ENCODE measurements around the gene P4HA3. TPM values are rescaled to one million over a fixed set of nuclear protein-coding genes. Genes with fewer than 3 reads are reported as not detected.
"Not testable (repeated sequence)": the region's sequence is repeated elsewhere in the genome, so short reads cannot be mapped to it uniquely, and the experiment has no call there.

The P4HA3 gene
- 1 to 10 TPM in 2 of 4 donors, under 1 TPM in 2; 0.93 to 1.3 (median 1.0) TPM for polyA plus RNA-seq (ENCODE audit: insufficient read length in 4 of 4)

DNA sequence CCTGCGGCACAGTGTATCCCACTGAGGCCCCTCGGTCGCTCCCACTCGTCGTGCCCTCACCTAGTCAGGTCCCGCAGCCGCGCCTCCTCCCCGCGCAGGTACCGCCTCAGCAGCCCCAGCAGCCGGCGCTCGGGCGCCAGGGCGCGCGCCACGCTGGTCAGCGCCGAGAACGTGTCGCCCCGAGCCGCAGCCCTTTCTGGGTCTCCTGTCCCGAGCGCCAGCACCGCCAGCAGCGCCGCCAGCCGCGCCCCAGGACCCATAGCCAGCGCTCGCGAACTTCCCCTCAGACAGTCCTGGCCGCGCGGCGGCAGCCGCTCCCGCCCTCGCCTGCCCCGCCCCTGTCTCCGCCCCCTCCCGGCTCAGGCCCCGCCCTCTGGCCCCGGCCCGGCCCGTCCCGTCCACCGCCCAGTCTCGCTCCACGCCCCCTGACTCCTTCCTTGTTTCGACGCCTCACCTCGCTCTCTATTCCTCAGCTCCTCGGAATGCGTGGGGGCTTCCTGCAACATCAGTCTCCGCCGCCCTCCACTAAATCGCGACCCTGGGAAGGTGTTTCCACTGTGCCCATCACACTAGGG, at the start of gene P4HA3:
TSS of gene P4HA3 (minus strand) at position 289 of the 575 bp plus-strand sequence. CDS start at position 260, 29 bp downstream.
- DNase-seq (ENCODE audit: low read depth in 4 of 4, low spot score in 3 of 4) = peak in 1 of 4 donors; percentile 12

DNA sequence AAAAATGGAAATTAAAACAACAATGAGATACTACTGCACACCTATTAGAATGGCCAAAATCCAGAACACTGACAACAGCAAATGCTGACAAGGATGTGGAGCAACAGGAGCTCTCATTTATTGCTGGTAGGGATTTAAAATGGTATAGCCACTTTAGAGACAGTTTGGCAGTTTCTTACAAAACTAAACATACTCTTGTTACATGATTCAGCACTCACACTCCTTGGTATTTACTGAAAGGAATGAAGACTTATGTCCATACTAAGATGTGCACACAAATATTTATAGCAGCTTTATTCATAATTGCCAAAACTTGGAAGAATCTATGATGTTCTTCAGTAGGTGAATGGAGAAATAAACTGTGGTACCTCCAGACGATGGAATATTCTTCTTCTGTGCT, 46.0 kb upstream of the P4HA3 start:
- DNase-seq (ENCODE audit: low read depth in 4 of 4, low spot score in 3 of 4) = no peak

DNA sequence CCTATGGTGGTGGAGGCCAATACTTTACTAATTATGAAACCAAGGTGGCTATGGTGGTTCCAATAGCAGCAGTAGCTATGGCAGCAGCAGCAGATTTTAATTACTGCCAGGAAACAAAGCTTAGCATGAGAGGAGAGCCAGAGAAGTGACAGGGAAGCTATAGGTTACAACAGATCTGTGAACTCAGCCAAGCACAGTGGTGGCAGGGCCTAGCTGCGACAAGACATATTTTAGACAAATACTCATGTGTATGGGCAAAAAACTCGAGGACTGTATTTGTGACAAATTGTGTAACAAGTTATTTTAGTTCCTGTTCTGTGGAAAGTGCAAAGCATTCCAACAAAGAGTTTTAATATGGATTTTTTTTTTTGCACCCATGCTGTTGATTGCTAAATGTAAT, 44.2 kb upstream of the P4HA3 start:
- DNase-seq (ENCODE audit: low read depth in 4 of 4, low spot score in 3 of 4) = no peak

DNA sequence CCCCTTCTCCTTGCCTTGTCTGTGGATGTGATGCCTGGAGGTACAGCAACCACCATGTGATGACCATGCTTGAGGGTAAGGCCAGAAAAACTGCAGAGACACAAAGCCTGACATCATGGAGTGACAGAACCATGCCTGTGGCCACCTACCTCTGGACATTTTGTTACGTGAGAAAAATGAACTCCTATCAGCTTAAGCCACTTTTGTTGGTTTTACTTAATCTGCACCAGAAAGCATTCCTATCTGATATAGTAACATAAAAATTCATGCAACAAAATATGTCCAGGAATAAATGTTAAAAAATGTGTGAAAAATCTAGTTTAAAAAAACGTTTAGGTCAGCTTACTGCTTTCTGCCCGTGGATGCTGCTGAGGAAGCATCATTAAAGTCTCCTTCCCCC, 42.6 kb upstream of the P4HA3 start:
- no peak for DNase-seq (ENCODE audit: low read depth in 4 of 4, low spot score in 3 of 4)

DNA sequence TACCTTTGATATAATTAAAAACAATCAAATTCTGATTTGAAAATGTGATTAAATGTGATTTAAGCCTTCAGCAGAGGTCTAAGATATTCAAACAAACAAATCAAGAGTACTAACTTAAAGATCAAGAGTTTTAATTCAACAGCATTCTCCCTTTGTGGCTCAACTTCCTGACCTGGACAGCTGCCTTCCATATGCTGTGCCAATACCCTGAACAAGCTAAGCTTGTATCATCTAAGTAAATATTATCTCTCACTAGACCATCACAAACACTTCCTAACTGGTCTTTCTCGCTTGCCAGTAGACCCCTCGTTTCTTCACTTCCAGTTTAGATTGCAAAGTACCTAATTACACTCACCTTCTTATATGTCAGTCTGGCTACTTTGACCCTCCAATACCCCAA, 35.9 kb upstream of the P4HA3 start:
- no peak for DNase-seq (ENCODE audit: low read depth in 4 of 4, low spot score in 3 of 4)

DNA sequence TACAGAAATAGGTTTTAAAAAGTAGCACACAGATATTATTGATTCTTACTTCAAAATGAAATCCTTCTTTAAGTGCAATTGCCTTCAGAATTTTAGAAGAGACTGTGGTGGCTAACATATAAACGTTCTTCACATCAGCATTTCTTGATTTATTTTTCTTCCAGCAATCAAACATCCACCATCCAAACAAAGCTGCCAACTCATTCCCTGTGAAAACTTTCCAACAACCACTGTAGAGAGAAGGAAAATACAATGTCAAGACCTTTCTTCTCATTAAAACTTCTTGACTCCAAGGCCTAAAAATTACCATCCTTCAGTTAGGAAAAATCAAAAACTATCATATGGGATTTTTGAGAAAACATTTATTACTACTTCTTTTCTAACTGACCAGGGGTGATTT, 34.0 kb upstream of the P4HA3 start:
- no peak for DNase-seq (ENCODE audit: low read depth in 4 of 4, low spot score in 3 of 4)

DNA sequence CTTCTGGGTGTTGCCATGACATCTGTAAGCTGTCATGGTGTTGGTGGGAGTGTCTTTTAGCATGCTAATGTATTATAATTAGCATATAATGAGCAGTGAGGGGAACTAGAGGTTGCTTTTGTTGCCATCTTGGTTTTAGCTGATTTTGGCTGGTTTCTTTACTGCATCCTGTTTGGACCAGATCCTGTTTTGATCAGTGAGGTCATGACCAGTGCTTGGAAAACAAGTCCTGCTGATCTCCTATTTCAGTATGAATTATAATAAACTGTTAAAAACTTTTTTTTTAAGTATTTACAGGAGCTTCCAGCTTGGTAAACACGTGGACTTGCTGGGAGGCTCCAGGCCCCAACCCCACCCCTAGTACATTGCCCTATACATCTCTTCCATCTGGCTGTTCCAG, 30.5 kb upstream of the P4HA3 start:
- no peak for DNase-seq (ENCODE audit: low read depth in 4 of 4, low spot score in 3 of 4)

DNA sequence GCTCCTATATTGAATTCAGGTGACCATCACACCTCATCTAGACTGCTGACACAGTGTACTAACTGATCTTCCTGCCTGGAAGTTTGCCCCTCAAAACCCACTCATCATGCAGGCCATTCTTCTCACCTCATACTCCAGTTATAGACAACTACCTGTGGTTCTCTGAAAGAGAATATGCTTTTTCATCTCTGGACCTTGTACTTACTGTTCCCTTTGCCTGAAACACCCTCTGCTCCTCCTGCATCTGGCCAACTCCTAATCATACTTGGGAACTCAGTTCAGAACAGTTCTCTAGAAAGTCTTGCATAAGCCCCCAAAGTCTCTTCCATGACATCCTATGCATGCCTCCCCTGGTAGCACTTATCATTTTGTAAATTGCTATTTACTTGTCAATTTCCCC, 28.2 kb upstream of the P4HA3 start:
- DNase-seq (ENCODE audit: low read depth in 4 of 4, low spot score in 3 of 4) = no peak

DNA sequence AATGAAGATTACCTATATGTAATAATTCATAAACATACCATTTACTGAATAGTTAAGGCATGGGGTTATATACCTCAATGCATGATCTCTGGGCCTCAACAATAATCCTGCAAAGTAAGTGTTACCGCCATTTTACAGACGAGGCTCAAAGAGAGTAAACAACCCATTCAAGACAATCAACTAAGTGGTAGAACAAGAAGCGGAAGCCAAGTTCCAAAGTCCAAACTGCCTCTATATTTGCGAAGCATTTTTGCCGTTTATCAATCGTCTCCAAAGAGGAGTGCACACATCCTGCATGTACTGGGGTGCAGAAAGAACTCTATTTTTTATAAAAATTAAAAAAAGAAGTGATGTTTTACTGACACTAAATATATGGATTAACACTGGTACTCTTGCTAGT, 27.5 kb upstream of the P4HA3 start:
- no peak for DNase-seq (ENCODE audit: low read depth in 4 of 4, low spot score in 3 of 4)

DNA sequence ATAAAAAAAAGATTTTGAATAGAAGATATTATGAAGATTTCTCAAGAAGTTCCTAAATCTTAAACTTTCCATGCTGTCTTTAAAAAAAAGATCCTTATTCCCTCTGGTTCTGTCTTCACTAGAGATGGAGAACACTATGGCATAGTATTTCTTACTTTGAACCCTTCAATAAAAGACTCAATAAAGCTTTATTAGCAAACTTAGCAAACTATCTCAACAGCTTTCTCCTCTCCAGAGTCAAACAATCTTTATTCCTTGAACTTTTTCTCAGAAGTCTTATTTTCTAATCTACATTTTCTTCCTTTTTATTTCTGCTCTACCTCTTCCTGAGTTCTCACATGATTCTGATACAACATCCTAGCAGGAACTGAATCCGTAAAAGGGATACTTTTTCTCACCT, 21.8 kb upstream of the P4HA3 start:
- no peak for DNase-seq (ENCODE audit: low read depth in 4 of 4, low spot score in 3 of 4)

DNA sequence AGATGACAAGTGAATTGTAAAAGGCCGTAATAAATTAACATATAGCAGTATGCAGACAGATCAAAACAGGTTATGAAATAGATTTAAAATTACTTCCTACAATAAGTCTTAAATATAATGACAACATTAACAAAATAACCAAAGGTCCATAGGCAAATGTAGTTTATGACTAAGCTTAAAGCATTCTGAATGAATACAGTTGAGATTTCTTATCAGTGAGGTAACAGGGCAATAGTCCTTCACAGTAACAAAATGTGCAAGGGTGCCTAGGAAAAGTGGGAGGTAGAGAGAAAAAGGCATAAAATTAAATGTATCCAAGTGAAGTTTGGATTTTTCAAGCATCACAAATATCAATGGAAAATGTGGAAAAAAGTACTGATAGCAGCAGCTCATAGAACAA, 20.9 kb upstream of the P4HA3 start:
- no peak for DNase-seq (ENCODE audit: low read depth in 4 of 4, low spot score in 3 of 4)

DNA sequence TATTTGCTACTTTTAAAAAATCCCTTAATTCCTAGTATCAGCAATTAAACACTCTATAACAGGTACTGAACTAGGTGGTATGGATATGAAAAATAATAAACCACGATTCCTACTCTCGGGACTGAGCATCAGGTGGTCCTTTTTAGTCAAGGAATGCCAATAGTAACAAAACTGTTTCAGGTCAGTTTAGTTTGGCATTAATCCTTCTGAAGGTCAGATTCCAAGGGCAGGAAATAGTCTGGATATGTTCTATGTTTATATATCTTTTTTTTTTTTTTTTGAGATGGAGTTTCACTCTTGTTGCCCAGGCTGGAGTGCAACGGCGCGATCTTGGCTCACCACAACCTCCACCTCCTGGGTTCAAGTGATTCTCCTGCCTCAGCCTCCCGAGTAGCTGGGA, 19.6 kb upstream of the P4HA3 start:
- not testable (repeated sequence) for DNase-seq (ENCODE audit: low read depth in 4 of 4, low spot score in 3 of 4)

DNA sequence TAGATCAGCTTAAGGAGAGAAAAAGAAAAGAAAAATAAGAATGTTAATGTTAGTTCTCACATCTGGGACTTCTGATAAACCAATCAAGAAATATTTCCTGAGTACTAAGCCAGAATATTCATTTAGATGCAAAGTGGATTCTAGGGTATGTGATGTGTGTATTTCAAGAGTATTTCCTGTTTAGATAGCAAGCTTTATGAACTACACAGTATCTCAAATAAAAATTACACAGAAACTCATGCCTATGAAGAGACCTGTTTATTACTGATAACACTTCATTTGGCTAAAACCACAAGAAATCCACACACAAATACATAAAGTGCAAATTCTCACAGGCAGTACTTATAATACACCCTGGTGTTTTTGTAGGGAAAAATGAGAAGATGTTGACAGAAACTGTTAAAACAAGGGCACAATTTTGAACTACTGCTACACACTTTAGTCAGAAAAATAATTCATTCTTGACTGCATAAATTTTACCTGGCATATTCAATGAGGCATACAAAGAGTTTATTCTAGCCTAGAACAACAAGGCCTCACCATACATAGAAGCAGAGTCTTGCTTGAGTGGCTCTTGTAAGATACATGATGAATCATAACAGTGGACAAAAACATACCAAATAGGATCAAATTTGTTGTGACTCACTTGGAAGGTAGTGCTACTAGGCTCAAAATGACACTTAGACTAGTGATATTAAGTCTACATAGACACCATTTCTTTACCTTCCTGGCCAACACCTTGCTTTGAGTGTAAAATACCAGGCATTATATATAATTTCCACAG, 18.8 kb upstream of the P4HA3 start:
- no peak for DNase-seq (ENCODE audit: low read depth in 4 of 4, low spot score in 3 of 4)

DNA sequence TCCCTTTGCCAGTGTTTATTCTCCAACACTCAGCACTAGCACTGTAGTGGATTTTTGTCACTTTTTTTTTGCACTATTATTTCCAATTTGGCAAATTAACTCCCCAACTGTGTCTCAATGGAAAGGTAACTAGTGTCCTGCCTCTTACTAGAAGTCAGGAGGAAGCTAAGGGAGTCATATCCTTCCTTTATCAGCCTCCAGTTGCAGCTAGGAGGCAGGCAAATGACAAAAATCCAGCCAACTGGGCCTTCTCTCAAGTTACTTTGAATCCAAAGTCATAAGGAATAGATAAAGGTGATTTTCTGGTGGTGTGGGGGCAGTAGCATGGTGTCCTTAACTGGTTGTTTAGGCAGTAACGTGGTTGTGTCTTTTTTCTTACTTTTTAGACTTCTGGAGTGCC, 15.6 kb upstream of the P4HA3 start:
- DNase-seq (ENCODE audit: low read depth in 4 of 4, low spot score in 3 of 4) = no peak

DNA sequence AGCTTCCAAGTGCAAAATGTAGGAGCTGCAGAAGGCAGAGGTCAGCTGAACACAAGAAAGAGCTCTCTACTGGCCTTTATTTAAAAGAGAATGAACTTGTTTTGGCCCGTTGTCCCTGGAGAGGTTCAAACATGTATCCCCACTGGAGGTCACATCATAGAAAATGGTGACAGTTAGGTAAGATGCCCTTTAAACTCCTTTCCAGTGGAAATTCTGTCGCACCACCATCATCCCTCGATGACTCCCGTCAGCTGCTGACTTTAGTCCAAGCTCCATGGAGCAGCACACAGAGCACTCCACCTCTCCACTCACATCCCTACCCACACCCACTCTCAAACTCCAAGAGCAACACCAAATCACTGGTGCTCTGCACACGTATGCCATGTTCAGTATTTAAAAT, 15.2 kb upstream of the P4HA3 start:
- DNase-seq (ENCODE audit: low read depth in 4 of 4, low spot score in 3 of 4) = no peak

DNA sequence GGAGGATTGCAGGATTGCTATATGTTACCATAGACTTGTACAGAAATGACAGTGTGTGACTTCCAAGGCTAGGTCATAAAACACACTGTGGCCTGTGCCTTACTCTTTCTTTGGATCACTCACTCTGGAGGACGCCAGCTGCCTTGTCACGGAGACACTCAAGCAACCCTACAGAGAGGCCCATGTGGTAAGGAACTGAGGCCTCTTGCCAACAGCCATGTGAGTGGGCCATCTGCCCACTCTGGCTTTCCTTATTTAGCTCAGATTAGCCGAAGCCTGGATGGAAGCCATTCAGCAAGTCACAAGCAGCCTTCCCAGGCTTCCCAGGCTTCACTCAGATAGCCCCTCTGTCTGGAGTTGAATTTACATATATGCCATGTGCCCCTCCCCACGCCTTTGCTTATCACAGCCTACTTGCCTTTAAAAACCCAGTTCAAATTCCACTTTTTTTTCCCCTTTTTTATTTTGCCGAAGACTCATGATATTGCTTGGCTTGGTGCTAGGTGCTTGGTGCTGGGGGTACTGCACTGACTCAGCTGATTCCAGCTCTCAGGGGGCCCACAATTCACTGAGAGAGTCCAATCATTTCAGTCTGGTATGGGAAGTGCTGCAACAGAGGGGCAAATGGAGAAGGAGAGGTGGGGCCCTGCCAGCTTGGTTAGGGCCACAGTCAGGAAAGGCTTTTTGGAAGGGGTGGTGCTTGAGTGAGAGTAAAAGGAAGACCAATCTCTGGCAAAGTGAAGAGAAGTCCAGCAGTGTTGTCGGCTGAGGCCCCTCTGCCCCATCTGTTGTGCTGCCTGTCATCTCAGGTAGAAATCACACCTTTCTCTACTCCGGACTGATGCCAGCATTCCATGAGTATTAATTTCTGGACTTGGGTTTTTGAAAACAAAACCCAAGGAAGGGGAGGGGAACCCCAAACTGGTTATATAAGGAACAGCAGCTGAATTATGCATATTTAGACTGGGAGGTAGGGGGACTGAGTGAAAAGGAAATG, 14.5 kb upstream of the P4HA3 start:
- DNase-seq (ENCODE audit: low read depth in 4 of 4, low spot score in 3 of 4) = no peak

DNA sequence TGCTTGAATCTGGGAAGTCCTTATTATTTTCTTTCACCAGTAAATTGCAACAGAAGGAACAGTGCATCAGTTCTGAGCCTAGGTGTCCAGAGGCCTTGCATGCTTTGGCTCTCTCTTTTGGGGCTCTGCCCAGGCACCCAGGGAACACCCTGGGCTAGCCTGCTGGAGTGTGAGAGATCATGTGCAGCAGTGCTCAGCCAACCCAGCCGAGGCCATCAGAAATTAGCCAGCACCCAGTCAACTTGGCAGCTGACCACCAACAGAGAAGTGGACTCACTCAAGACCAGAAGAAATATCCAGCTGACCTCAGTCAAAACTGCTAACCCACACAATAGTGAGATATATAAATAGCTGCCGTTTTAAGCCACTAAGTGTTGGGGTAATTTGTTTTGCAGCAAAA, 11.2 kb upstream of the P4HA3 start:
- DNase-seq (ENCODE audit: low read depth in 4 of 4, low spot score in 3 of 4) = no peak

DNA sequence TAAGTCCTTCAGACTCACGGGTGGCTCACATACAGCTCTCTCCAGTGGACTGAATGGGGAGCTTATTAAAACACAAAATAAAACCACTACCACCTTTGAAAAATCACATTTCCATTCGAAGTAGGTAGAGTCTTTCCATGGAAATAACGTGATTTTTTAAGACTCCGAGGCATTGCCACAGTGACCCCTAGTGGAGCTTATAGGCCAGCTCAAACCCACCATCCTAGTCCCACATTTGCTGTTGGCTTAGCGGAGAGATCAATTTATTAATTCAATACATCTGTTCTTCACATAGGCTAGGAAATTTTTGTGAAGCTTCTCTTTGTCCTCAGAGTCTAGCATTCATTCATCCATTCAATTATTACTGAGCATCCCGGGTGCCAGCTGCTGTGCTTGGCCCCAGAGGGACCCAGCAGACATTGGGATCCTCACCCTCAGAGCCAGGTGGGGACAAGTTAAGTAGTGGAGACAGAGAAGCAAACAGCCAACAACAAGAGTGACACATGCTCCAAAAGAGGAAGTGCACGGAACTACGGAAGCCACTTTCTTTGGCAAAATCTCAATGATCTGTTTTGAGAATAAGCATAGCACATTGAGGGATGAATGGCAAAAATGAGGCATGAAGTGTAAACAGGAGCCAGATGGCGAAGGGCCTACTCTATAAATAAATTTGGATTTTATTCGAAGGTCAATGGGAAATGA, 10.2 kb upstream of the P4HA3 start:
- DNase-seq (ENCODE audit: low read depth in 4 of 4, low spot score in 3 of 4) = no peak

DNA sequence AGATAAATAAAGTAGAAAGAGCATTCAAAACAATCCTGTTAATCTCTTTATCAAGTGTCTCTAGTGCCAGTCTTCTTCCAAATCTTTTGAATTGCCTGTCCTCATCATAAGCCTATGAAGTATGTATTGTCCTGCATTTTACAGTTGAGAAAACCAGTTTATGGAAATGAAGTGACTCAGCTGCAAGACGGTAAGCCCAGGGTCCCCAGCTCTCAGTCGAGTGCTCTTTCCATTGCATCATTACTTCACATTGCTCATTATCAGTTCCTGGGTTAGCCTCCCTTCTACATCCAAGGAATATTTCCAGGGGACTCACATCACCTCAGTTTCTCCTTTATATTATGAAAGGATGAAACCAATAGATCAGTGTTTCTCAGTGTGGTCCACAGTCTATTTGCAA, 9.1 kb upstream of the P4HA3 start:
- DNase-seq (ENCODE audit: low read depth in 4 of 4, low spot score in 3 of 4) = no peak

DNA sequence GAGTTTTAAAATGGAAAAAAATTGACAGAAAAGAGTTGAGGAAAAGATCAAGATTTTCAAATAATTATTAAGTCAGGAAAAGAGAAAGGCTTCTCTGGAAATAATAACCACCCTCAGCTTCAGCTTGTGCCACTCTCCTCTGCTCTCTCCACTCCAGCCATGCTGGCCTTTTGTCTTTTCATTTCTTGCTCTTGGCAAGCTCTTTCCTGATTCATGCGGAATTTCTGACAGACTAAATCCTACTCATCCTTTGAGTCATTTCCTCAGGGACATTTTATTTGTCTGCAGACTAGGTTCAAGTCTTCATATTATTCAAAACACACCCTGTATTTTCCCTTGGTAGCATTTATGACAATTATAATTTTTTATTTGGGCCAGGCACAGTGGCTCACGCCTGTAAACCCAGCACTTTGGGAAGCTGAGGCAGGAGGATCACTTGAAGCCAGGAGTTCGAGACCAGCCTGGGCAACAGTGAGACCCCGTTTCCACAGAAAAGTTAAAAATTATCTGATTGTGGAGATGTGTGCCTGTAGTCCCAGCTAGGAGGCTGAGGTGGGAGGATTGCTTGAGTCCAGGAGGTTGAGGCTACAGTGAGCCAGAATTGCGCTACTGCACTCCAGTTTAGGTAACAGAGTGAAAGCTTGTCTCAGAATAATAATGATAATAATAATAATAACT, 7.8 kb upstream of the P4HA3 start:
- DNase-seq (ENCODE audit: low read depth in 4 of 4, low spot score in 3 of 4) = no peak
